Effector memory CD4-positive, alpha-beta T cell (primary cell): ENCODE data around the gene LAMA2.

Experiments
- DNase-seq, 3 donors: peaks; one replicate each; pipeline ENCODE4 v3.0.0-alpha.2; 2020
- H3K27ac ChIP-seq: 2 replicates; pipeline ENCODE4 v1.7.0; 2013; ENCODE audit warnings: mild to moderate bottlenecking, low read length, moderate library complexity; ENCODE audit not compliant: insufficient read depth, poor library complexity, severe bottlenecking
- H3K27me3 ChIP-seq: replicated peaks from 2 replicates; pipeline ENCODE4 v1.7.0; 2013; ENCODE audit warnings: mild to moderate bottlenecking, low read length; ENCODE audit not compliant: insufficient read depth, control insufficient read depth, poor library complexity, severe bottlenecking
- H3K36me3 ChIP-seq: 2 replicates; pipeline ENCODE4 v1.7.0; 2013; ENCODE audit warnings: mild to moderate bottlenecking, low read length, moderate library complexity; ENCODE audit not compliant: control insufficient read depth, insufficient read depth
- H3K4me1 ChIP-seq: 2 replicates; pipeline ENCODE4 v1.7.0; 2013; ENCODE audit warnings: low read length, mild to moderate bottlenecking; ENCODE audit not compliant: control insufficient read depth, insufficient read depth, poor library complexity, severe bottlenecking
- H3K4me3 ChIP-seq: 2 replicates; pipeline ENCODE4 v1.7.0; 2013; ENCODE audit warnings: low read length, low read depth, mild to moderate bottlenecking; ENCODE audit not compliant: insufficient read depth, poor library complexity, severe bottlenecking
- H3K9me3 ChIP-seq: 2 replicates; pipeline ENCODE4 v1.7.0; 2013; ENCODE audit warnings: mild to moderate bottlenecking, low read length, moderate library complexity; ENCODE audit not compliant: control insufficient read depth

Gene LAMA2

DNA sequence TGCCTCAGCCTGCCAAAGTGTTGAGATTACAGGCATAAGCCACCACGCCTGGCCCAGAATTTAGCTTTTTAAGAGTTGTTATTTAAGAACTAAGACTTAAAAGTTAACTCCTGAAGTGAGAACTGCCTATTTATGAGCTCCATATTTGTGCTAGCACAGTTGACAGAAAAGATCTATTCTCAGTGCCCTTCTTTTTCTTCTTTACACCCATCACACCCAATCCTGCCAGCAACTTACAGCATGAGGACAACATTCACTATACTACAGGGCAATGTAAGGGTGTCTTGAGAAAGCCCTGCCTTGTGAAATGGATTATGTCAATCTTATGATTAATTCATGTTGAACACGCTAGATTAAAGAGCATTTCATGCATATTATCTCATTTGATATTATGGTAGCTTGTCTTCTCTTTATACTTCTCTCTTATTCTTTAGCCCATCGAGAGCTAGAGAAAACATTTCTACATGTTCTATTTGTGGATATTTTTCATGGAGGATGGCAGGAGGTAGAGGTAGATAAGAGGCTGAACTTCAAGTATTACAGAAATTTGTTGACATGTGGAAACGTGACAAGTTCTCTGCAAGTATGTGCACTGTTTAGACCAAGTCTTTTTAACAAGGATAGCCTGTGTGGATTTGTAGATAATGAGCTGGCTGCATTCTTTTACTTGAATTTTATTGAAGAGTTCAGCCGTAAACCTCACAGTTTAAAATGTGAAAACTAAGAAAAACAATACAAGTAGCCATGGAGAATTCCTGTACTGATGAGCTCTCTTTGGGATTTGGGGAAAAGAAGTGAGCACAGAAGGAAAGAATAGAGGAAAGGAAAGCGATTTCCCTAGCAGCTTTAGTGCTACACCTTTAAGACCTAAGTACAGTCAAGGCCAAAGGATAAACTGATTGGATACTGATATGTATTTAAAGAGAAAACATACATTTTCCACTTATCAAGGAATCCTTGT lies 614.8 kb downstream of the LAMA2 start:
- DNase-seq, result no peak
- H3K27ac ChIP-seq, result no peak overlapping the region
- H3K36me3 ChIP-seq, result no peaks in the 10 kb centered on the region
- H3K4me3 ChIP-seq, result no peak overlapping the region
- H3K4me1 ChIP-seq, result no peaks in the 10 kb centered on the region
- no peaks in the 10 kb centered on the region for H3K9me3 ChIP-seq
- H3K27me3 ChIP-seq, result no peaks in the 10 kb centered on the region

DNA sequence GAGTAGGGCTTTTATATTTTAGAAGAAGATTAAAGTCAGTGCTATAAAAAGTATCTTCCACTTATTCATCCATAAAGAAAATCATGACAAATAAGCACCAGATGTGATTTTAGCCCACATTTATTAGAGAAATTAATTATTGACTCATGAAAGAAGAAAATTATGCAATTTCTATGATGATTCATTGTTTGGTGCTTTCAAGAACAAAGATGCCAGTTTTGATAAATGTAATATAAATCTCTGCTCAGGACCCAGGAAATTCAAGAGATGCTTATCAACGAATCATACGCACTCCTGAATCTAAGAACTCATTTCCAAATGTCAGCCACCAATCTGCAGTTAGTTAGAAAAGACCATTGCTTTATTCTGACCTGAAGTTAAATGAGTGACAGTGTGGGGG lies 615.6 kb downstream of the LAMA2 start:
- H3K4me1 ChIP-seq, result no peaks in the 10 kb centered on the region

DNA sequence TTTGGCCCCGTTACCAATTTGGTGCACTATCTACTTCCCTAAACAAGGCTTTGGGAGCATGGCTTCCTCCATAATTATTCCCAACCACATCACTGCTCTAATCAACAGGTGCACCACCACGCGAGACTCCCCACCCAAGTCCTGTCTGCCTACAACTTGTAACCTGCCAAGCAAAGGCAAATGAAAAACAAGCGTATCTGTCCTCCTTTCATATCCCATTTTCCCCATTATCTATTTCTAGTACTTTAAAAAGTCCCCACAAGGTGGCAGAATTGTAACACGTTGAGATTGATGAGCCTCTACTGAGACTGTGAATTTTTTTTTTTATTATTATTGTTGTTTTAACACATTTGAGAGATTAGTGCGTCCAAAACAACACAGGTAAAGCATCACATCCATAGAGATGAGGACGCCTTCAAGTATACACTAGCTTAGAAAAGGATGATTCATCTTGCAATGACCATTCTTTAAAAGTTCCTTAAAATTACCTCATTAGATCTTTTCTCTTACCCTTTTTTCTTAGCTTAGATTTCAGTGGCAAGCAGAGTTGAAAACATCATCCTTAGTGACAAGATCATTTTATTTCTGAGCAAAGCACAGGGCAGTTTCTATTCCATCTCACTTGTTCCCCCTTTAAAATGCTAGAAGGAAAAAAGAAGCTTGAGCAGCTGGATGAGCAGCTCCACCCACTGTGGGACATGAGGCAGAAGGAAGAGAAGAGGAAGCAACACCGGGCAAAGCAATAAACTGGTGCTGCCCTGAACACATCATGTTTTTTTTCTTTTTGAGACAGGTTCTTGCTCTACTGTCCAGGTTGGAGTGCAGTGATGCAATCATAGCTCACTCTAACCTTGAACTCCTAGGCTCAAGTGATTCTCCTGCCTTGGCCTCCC lies 616.3 kb downstream of the LAMA2 start:
- Histone ChIP-seq H3K27ac (no peak overlapping the region), H3K4me3 (peak overlapping the region; percentile 36)
- no peak for DNase-seq

More for the DNA sequence above, 615.6 kb downstream of the LAMA2 start:
- Histone ChIP-seq H3K9me3 (no peaks in the 10 kb centered on the region), H3K4me3 (peak overlapping the region; percentile 36), H3K27me3 (no peaks in the 10 kb centered on the region), H3K36me3 (no peaks in the 10 kb centered on the region), H3K27ac (no peak overlapping the region)
- no peak for DNase-seq

DNA sequence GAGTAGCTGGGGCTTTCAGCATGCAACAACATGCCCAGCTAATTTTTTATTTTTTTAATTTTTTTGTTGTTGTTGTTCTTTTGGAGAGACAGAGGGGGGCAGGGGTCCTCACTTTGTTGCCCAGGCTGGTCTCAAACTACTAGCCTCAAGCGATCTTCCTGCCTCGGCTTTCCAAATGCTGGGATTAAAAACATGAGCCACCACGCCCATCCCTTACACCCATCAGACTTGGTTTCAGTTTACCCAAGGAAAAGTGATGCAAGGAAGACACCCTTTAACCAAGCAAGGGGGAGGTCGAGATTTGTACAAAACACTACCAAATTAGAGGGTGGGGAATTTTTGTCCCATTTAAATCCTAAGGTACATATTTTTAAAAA lies 616.9 kb downstream of the LAMA2 start:
- no peaks in the 10 kb centered on the region for H3K4me1 ChIP-seq
- no peak overlapping the region for H3K4me3 ChIP-seq
- DNase-seq, result no peak
- no peaks in the 10 kb centered on the region for H3K36me3 ChIP-seq
- H3K27ac ChIP-seq, result no peak overlapping the region
- H3K9me3 ChIP-seq, result no peaks in the 10 kb centered on the region
- H3K27me3 ChIP-seq, result no peaks in the 10 kb centered on the region

More for the DNA sequence above, 616.3 kb downstream of the LAMA2 start:
- H3K4me1 ChIP-seq, result no peaks in the 10 kb centered on the region
- no peaks in the 10 kb centered on the region for H3K9me3 ChIP-seq
- no peaks in the 10 kb centered on the region for H3K27me3 ChIP-seq
- H3K36me3 ChIP-seq, result no peaks in the 10 kb centered on the region

DNA sequence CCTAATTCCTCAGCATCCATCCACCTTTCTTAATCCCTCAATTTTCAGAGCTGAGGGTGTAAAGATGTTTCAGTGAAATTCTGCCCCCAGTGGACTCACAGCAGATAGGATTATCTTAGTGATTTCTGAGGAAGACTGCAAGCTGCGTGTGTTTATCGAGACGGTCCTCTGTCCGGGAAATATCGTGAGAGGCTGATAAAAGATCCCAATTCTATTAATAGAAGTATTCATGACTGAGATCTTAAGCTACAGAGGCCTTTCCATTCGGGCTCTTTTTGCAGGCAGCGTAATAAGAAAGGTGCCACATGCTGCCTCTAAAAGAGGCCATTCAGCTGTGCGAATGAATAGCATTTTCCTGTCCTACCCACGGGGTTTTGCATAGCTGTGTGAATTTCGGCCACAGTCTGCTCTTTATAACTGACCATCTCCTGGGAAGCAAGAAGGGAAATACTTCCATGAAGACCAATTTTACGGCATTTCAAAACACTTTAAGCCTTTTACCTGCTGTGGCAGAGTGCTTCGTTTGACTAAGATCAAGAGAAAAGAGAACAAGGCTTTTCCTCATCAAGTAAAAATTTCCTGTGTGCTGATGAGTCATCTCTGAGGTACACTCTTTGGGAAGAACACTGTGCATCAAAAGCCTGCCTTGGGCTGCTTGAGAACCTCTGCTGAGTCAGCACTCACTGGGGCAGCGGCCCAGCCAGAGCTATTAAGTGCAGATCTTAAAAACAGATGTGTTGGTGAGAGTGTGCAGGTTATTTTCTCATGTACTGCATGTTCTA lies 618.2 kb downstream of the LAMA2 start:
- H3K36me3 ChIP-seq, result no peaks in the 10 kb centered on the region
- H3K4me3 ChIP-seq, result no peak overlapping the region
- DNase-seq, result no peak
- H3K27me3 ChIP-seq, result no peaks in the 10 kb centered on the region
- H3K9me3 ChIP-seq, result no peaks in the 10 kb centered on the region
- no peak overlapping the region for H3K27ac ChIP-seq
- H3K4me1 ChIP-seq, result no peaks in the 10 kb centered on the region

DNA sequence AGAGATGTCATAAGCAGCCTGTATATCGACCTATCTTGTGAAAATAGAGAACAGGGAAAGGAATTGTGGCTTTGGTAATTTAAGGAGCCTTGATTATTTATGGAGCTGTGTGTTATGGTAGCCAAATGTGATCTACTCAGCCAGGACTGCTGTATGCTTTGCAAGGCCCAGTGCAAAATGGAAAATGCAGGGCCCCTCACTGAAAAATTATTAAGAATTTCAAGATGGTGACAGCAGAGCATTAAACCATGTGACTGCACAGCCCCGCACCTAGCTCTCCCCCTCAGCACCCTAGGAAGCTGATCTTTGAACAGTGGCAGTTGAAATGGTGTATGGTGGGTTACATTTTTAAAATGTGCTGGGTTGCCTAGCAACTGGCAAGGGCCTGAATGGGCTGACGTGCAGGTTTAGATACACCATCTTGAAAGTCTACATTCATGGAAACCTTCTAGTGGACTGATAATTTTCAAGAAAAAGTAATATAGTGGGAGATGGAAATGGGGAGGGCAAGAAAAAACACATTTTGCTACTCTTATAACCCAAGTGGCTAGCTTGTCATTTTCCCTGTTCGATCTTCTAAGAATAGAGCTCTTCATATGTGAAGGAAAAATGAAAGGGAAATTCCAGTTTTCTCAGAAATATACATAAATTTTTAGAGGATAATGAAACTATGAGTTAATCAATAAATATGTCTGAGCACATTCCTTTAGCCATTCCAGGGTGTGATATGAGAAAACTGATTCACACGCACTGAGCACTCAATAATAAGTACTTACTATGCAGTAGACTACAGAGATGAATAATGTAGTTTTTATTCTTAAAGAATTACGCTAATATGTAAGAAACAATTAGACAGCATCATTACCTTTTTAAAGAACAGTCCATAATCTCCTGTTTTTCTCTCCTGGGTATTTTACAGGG lies 619.1 kb downstream of the LAMA2 start:
- Histone ChIP-seq H3K4me3 (no peak overlapping the region), H3K27ac (no peak overlapping the region), H3K27me3 (no peaks in the 10 kb centered on the region), H3K4me1 (no peaks in the 10 kb centered on the region), H3K36me3 (no peaks in the 10 kb centered on the region), H3K9me3 (no peaks in the 10 kb centered on the region)
- no peak for DNase-seq

DNA sequence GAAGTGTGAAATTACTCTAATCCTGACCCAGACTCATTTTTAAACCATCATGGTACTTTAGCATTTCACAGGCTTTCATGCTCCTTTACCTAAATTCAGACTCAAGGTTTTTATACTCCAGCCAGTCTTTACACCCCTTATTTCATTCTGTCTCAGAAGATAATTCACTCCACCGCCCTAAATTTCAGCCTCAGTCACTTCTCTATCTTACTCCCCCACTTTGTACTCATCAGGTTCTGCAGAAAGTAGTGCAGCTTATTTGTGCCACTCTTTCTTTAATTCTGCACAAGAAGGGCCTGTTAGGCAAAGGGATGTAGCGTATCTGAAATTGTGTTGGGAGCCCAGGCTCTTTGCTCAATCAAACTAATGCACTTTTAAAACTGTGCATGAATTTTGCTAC lies 621.5 kb downstream of the LAMA2 start:
- no peaks in the 10 kb centered on the region for H3K9me3 ChIP-seq
- H3K4me3 ChIP-seq, result no peak overlapping the region
- H3K36me3 ChIP-seq, result no peaks in the 10 kb centered on the region
- no peaks in the 10 kb centered on the region for H3K27me3 ChIP-seq
- H3K27ac ChIP-seq, result no peak overlapping the region
- no peaks in the 10 kb centered on the region for H3K4me1 ChIP-seq
- no peak for DNase-seq

DNA sequence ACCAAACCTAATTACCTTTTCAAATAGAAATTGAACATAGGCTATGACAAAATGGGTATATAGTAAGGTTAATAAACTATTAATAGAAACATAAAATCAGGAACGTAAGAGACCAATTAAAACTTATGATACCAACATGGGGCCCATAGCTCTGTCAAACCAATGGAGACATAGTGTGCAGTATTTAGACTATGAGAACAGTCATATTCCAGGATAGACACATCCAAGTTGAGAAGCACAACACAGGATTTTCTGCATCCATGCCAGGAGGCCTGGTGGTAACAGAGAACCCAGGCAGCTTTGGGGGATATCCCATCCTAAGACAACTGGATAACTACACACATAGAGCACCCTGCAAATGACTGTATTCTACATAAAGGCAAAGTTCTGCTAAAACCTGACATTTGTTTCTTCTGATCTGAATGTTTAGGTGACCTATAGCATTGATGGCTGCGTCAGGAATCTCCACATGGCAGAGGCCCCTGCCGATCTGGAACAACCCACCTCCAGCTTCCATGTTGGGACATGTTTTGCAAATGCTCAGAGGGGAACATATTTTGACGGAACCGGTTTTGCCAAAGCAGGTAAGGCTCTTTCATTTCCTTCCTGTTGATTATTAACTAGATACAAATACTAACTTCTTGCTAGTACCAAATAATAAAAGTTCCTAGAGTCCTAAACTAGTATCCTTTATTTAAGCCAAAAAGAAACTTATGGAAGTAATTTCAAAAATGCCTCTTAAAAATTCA lies 624.3 kb downstream of the LAMA2 start:
- no peak for DNase-seq
- H3K27ac ChIP-seq, result no peak overlapping the region
- no peak overlapping the region for H3K4me3 ChIP-seq
- H3K27me3 ChIP-seq, result no peaks in the 10 kb centered on the region
- no peaks in the 10 kb centered on the region for H3K9me3 ChIP-seq
- no peaks in the 10 kb centered on the region for H3K36me3 ChIP-seq
- H3K4me1 ChIP-seq, result no peaks in the 10 kb centered on the region
